CD4-positive, alpha-beta T cell treated with Interleukin-17A for 1 hour (primary cell): ENCODE results near the gene KRT12.

ENCODE experiments used
- DNase-seq: peaks from one replicate; pipeline ENCODE4 v3.0.0-alpha.2; 2020

Gene KRT12

DNA sequence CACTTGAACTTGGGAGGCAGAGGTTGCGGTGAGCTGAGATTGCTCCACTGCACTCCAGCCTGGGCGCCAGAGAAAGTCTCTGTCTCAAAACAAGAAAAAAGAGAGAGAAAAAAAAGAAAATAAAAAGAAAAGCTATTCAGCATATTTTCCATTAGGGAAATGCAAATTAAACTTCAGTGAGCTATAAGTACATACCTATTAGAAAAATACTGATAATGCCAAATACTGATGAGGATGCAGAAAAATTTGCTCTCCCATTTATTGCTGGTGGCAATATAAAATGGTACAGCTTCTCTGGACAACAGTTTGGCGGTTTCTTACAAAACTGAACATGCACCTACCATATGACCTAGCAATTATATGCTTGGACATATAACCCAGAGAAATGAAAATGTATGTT lies 54.4 kb downstream of the KRT12 start:
- DNase-seq, result no peak
